ENCODE results near the gene KCNQ2.

DNA sequence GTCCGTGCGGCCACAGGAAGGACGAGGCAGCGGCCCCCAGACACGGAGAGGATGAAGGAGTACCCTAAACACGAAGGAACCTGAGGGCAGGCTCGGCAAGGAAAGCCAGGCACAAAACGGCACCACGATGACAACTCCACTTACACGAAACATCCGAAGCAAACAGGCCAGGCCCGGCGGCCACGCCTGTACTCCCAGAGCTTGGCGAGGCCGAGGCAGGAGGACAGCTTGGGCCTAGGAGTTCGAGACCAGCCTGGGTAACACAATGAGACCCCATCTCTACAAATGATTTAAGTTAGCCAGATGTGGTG, 13.4 kb downstream of the KCNQ2 start:
- no peak for TF ChIP-seq POLR2A (IDR thresholded peaks at IDR 0.05)
- TF ChIP-seq CTCF (IDR thresholded peaks at IDR 0.05): no peak

Measured in testis (tissue), 2 donors.